NCI-H345 treated with DMSO at 0.1 percent for 48 hours (cell line): Measurements from ENCODE around the gene KSR2.

ENCODE experiments used
- DNase-seq: peaks from one replicate; lab custom pipeline; 2025; ENCODE audit not compliant: unreplicated experiment; lab: John Stamatoyannopoulos, UW

The KSR2 gene

GRCh38 chr12:117702741-117703140, 266.0 kb downstream of the KSR2 start:
- no peak for DNase-seq

- DNase-seq, result no peak
These were observed 269.2 kb downstream of the KSR2 start for GRCh38 chr12:117699575-117699974.

GRCh38 chr12:117699118-117699517, 269.7 kb downstream of the KSR2 start:
- no peak for DNase-seq

GRCh38 chr12:117695956-117696355, 272.8 kb downstream of the KSR2 start:
- no peak for DNase-seq

GRCh38 chr12:117692512-117692911, 276.3 kb downstream of the KSR2 start:
- DNase-seq, result no peak

GRCh38 chr12:117689857-117690256, 278.9 kb downstream of the KSR2 start:
- DNase-seq, result no peak

- no peak for DNase-seq
These were observed 280.3 kb downstream of the KSR2 start for GRCh38 chr12:117688446-117688845.

GRCh38 chr12:117686911-117687377, 281.8 kb downstream of the KSR2 start:
- no peak for DNase-seq

- no peak for DNase-seq
These were observed 282.6 kb downstream of the KSR2 start for GRCh38 chr12:117686210-117686609.

- DNase-seq, result no peak
These were observed 283.5 kb downstream of the KSR2 start for GRCh38 chr12:117685110-117685926.

- DNase-seq, result no peak
These were observed 284.3 kb downstream of the KSR2 start for GRCh38 chr12:117684471-117684870.

- DNase-seq, result no peak
These were observed 288.5 kb downstream of the KSR2 start for GRCh38 chr12:117680312-117680711.

GRCh38 chr12:117679776-117680175, 289.0 kb downstream of the KSR2 start:
- DNase-seq, result no peak

GRCh38 chr12:117674763-117675162, 294.0 kb downstream of the KSR2 start:
- DNase-seq, result no peak

- DNase-seq, result no peak
These were observed 294.5 kb downstream of the KSR2 start for GRCh38 chr12:117674313-117674712.

GRCh38 chr12:117671734-117672133, 297.1 kb downstream of the KSR2 start:
- DNase-seq, result peak; percentile 16

GRCh38 chr12:117664169-117664568, 304.6 kb downstream of the KSR2 start:
- no peak for DNase-seq

GRCh38 chr12:117662620-117663395, 306.0 kb downstream of the KSR2 start:
- DNase-seq, result no peak

- DNase-seq, result no peak
These were observed 306.6 kb downstream of the KSR2 start for GRCh38 chr12:117662220-117662619.

- no peak for DNase-seq
These were observed 307.3 kb downstream of the KSR2 start for GRCh38 chr12:117661471-117661870.

GRCh38 chr12:117660896-117661295, 307.9 kb downstream of the KSR2 start:
- DNase-seq, result no peak

GRCh38 chr12:117658226-117658625, 310.6 kb downstream of the KSR2 start:
- no peak for DNase-seq
